Sigmoid colon (tissue), 7 donors: ENCODE results near the gene IL18BP. TPM values are rescaled to one million over a fixed set of nuclear protein-coding genes. Genes with fewer than 3 reads are reported as not detected.

Source experiments
- DNase-seq: peaks from one replicate; pipeline ENCODE4 v3.0.0-alpha.2; 2019
- H3K27ac ChIP-seq, 4 donors: fragments of 200-600 bp; sonication (generic); one replicate each; pipeline ENCODE4 v1.5.1; 2016 to 2019; ENCODE audit warnings: mild to moderate bottlenecking in 1 of 4
- H3K27me3 ChIP-seq, 3 donors: fragments of 200-600 bp; sonication (generic); one replicate each; pipeline ENCODE4 v1.5.1; 2019; ENCODE audit warnings: mild to moderate bottlenecking in 1 of 3
- H3K36me3 ChIP-seq, 4 donors: fragments of 200-600 bp; sonication (generic); one replicate each; pipeline ENCODE4 v1.5.1; 2016 to 2019
- H3K4me1 ChIP-seq, 4 donors: fragments of 200-600 bp; sonication (generic); one replicate each; pipeline ENCODE4 v1.5.1; 2017 to 2019
- H3K4me3 ChIP-seq, 4 donors: fragments of 200-600 bp; sonication (generic); one replicate each; pipeline ENCODE4 v1.5.1; 2017 to 2019; ENCODE audit warnings: mild to moderate bottlenecking in 2 of 4, moderate library complexity in 1 of 4
- H3K9me3 ChIP-seq, 4 donors: fragments of 200-600 bp in 3 of 4; sonication (generic) in 3 of 4; one replicate each; pipeline versions ENCODE4 v1.5.1 to v1.6.1; 2013 to 2019
- EP300 ChIP-seq, 4 donors: sonication (generic); formaldehyde crosslinking; IDR thresholded peaks; one replicate each; pipeline ENCODE4 v1.6.1; 2017; ENCODE audit warnings: antibody characterized with exemption in 4 of 4
- POLR2A ChIP-seq, 2 donors: fragments of 450-650 bp; IDR thresholded peaks; one replicate each; pipeline ENCODE4 v1.6.1; 2016; ENCODE audit warnings: antibody characterized with exemption in 2 of 2, mild to moderate bottlenecking in 2 of 2, moderate library complexity in 2 of 2
- POLR2AphosphoS5 ChIP-seq, 4 donors: sonication (generic); formaldehyde crosslinking; IDR thresholded peaks; one replicate each; pipeline ENCODE4 v1.6.1; 2017; ENCODE audit warnings: antibody characterized with exemption in 4 of 4
- WGBS, 2 donors: extraction: QIAGEN DNeasy Blood & Tissue Kit; methylation state at CpG; one replicate each; pipeline ENCODE4 v1.1.7; 2013; 5-methylcytosine and 5-hydroxymethylcytosine counted together
- intact Hi-C: fragments of 100-400 bp; cut with DNase I; formaldehyde crosslinking; loops from one replicate; pipeline ENCODE4 v1.15.1; 2023
- polyA plus RNA-seq, 3 donors: library from polyadenylated mRNA; stranded (reverse); fragments of 200-250 nt; gene quantifications; one replicate each; pipeline ENCODE4 v1.2.3, GENCODE V29; 2013
- total RNA-seq, 4 donors: library from RNA; depleted of rRNA; stranded (reverse); fragments of >200 nt; gene quantifications; one replicate each; pipeline ENCODE4 v1.1.0, GENCODE V29; 2016
- TF ChIP-seq, protein P1 (sequence below), 4 experiments: fragments of 450-650 bp in 3 of 4; fragments of 200-600 bp in 1 of 4; IDR thresholded peaks; one replicate each; pipeline ENCODE4 v1.5.1; 2016 to 2019; ENCODE audit warnings: antibody characterized with exemption in 4 of 4, mild to moderate bottlenecking in 3 of 4, moderate library complexity in 2 of 4
- donor health status: healthy with polysubstance abuse.
- donor health status: Bipolar disorder and iron deficiency.
- donor health status: healthy.

Gene IL18BP
- 1 to 10 TPM; 2.5 to 7.5 (median 5.1) TPM for total RNA-seq
- polyA plus RNA-seq = 10 to 100 TPM in 1 of 3 donors, 1 to 10 TPM in 2; 4.8 to 21.3 (median 6.0) TPM

DNA sequence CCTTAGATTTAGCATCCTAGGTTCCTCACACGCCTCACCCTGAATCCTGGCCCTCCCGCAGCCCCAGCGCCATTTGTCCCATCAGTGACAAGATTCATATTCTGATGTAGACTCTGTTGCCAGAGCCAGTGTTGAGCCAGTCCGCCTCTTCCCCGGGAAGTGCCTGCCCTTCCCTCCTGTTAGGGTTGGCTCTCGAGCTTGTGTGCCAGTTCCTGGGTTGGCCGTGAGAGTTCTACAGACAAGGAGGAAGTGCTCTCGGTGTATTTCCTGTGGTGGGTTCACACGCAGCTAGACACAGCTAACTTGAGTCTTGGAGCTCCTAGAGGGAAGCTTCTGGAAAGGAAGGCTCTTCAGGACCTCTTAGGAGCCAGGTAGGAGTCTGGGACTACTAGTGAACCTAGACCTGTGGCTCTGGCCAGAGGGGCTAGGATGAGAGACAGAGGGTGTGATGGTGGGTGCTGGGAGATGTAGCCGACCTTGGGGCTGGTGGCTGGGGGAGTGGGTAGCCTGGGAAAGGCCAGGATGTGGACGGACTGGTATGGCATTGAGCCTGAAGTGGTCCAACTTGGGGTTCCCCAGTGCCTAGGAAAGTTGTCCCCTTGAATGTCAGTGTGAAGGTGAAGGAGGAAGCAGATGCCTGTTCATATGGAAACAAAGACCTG, at the start of gene IL18BP:
TSS of gene IL18BP (plus strand) at position 261 of the 662 bp plus-strand sequence. CDS start 1,076 bp downstream, outside the sequence.
- Histone ChIP-seq H3K4me3 (peak within 1 kb of the TSS in 3 of 4 donors; percentile 9 to 32 (median 30)), H3K36me3 (peaks cover 12 to 21% (median 18%) of the 10 kb centered on the region in 4 donors), H3K4me1 (peaks cover 0 to 40% (median 30%) of the 10 kb centered on the region in 4 donors), H3K27me3 (no peaks in the 10 kb centered on the region), H3K27ac (peak within 1 kb of the TSS; percentile 59 to 80 (median 75)), H3K9me3 (no peaks in the 10 kb centered on the region)
- TF ChIP-seq POLR2AphosphoS5 (IDR thresholded peaks at IDR 0.05) = no peak
- no peak for TF ChIP-seq EP300 (IDR thresholded peaks at IDR 0.05)
- TF ChIP-seq, protein P1, sequence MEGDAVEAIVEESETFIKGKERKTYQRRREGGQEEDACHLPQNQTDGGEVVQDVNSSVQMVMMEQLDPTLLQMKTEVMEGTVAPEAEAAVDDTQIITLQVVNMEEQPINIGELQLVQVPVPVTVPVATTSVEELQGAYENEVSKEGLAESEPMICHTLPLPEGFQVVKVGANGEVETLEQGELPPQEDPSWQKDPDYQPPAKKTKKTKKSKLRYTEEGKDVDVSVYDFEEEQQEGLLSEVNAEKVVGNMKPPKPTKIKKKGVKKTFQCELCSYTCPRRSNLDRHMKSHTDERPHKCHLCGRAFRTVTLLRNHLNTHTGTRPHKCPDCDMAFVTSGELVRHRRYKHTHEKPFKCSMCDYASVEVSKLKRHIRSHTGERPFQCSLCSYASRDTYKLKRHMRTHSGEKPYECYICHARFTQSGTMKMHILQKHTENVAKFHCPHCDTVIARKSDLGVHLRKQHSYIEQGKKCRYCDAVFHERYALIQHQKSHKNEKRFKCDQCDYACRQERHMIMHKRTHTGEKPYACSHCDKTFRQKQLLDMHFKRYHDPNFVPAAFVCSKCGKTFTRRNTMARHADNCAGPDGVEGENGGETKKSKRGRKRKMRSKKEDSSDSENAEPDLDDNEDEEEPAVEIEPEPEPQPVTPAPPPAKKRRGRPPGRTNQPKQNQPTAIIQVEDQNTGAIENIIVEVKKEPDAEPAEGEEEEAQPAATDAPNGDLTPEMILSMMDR (IDR thresholded peaks at IDR 0.05) = no peak
- TF ChIP-seq POLR2A (IDR thresholded peaks at IDR 0.05) = no peak
- 69 to 85% methylated on average over 11 of the region's 11 CpGs for WGBS, 2 donors
- peak; percentile 68 for DNase-seq
- intact Hi-C loops = no loop called here

DNA sequence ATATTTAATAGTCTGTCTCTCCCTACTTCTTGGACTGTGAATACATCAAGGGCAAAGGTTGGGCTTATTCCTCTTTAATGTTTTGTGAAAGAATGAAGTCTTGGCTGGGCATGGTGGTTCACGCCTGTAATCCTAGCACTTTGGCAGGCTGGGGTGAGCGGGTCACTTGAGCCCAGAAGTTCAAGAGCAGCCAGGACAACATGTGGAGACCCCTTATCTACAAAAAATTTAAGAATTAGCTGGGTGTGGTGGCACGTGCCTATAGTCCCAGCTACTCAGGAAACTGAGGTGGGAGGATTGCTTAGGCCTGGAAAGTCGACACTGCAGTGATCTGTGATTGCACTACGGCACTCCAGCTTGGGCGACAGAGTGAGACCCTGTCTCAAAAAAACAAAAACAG, 49.7 kb upstream of the IL18BP start:
- no peak overlapping the region for H3K27ac ChIP-seq
- TF ChIP-seq, protein P1 (IDR thresholded peaks at IDR 0.05) = no peak
- no peak for TF ChIP-seq EP300 (IDR thresholded peaks at IDR 0.05)
- TF ChIP-seq POLR2AphosphoS5 (IDR thresholded peaks at IDR 0.05) = no peak
- TF ChIP-seq POLR2A (IDR thresholded peaks at IDR 0.05) = no peak
- no peak for DNase-seq

DNA sequence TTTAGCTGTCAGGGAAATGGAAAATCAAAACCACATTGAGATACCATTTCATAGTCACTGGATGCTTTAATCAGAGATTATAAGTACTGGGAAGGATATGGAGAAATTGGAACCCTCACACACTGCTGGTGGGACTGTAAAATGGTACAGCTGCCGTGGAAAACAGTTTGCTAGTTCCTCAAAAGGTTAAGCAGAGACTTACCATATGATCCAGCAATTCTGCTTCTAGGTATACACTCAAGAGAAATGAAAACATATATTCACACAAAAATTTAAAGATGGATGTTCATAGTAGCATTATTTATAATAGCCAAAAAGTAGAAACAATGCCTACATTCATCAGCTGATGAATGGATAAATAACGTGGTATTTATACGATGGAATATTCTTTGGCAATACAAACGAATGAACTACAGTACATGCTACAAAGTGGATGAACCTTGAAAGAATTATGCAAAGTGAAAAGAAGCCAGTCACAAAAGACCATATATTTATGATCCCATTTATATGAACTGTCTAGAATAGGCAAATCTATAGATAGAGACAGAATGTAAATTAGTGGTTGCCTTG, 46.9 kb upstream of the IL18BP start:
- Histone ChIP-seq H3K4me3 (no peak overlapping the region), H3K27ac (no peak overlapping the region), H3K9me3 (no peaks in the 10 kb centered on the region), H3K4me1 (peaks cover 0 to 15% (median 10%) of the 10 kb centered on the region in 4 donors), H3K27me3 (no peaks in the 10 kb centered on the region), H3K36me3 (no peaks in the 10 kb centered on the region)
- WGBS, 2 donors = 82 to 87% methylated on average over 4 of the region's 4 CpGs
- DNase-seq = no peak
- intact Hi-C loops = no loop called here
- TF ChIP-seq POLR2A (IDR thresholded peaks at IDR 0.05) (no peak), EP300 (IDR thresholded peaks at IDR 0.05) (no peak), POLR2AphosphoS5 (IDR thresholded peaks at IDR 0.05) (no peak)
- TF ChIP-seq, protein P1 (IDR thresholded peaks at IDR 0.05) = no peak

More for the DNA sequence above, 49.7 kb upstream of the IL18BP start:
- Histone ChIP-seq H3K9me3 (no peaks in the 10 kb centered on the region), H3K4me1 (peaks cover 0 to 42% (median 6%) of the 10 kb centered on the region in 4 donors), H3K4me3 (no peak overlapping the region), H3K27me3 (no peaks in the 10 kb centered on the region), H3K36me3 (no peaks in the 10 kb centered on the region)
- 78 to 93% methylated on average over 6 of the region's 6 CpGs for WGBS, 2 donors
- intact Hi-C loops = no loop called here

DNA sequence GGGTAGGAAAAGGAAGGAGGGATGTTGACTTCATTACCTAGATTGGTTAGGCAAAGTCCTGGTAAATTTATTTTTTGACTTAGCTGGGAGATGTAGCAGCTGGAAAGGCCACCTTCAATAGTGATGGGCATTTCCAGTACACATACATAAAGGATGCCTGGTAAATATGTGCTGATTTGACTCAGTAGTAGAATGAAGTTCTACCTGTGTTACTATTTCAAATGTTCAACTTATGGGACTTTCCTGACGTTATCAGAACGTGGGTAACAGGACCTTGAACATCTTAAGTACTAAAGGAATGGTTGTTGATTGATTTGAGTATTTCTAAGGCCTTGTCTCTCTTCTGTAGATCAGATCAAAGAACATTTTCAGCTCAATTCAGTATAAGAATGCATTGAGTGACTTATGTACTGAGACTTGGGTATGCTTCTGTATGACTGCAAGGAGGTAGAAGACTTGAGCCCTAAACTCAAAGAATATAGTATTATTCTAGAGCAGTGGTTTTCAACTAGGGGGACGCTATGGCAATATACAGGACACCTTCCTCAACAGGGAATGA, 42.7 kb upstream of the IL18BP start:
- WGBS, 2 donors = 54 to 59% methylated on average over 3 of the region's 3 CpGs
- no peaks in the 10 kb centered on the region for H3K9me3 ChIP-seq

More for the DNA sequence above, 42.7 kb upstream of the IL18BP start:
- TF ChIP-seq EP300 (IDR thresholded peaks at IDR 0.05) (no peak), POLR2AphosphoS5 (IDR thresholded peaks at IDR 0.05) (no peak), POLR2A (IDR thresholded peaks at IDR 0.05) (no peak)
- TF ChIP-seq, protein P1 (IDR thresholded peaks at IDR 0.05) = no peak
- Histone ChIP-seq H3K27ac (no peak overlapping the region), H3K36me3 (peaks cover 0 to 11% (median 0%) of the 10 kb centered on the region in 4 donors), H3K27me3 (no peaks in the 10 kb centered on the region), H3K4me1 (peaks cover 0 to 8% (median 6%) of the 10 kb centered on the region in 4 donors), H3K4me3 (no peak overlapping the region)
- intact Hi-C loops = no loop called here
- DNase-seq = no peak
